Superior temporal gyrus (tissue), 1 donor: ENCODE results near the gene CES1.
"Not testable (repeated sequence)": the region's sequence is repeated elsewhere in the genome, so short reads cannot be mapped to it uniquely, and the experiment has no call there.

Experiments used
- DNase-seq: peaks from one replicate; pipeline ENCODE4 v3.0.0-alpha.2; 2016; ENCODE audit errors: extremely low spot score

CES1 gene

GRCh38 chr16:55832773-55833691 is at the start of gene CES1:
CES1 (minus strand) TSS chr16:55833096; CDS start chr16:55833055, 41 bp downstream.
- no peak for DNase-seq

DNA sequence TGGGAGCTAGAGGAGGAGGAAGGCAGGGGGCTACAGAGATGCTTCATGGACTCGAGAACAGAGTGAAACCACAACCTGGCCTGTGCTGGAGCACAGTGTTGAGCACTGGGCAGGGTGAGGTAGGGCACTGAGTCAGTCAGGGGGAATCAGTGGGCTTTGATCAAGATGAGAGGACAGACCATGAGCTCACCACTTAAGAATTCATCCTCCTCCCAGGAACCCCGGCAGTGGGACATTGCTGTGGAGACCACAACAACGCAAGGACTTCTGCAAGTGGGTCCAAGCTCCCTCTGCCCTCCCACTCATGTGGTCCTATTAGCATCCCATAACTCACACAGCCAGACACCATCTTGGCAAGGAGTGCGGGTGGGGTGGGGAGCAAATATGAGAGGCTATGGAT is 44.0 kb upstream of the CES1 start:
- no peak for DNase-seq

DNA sequence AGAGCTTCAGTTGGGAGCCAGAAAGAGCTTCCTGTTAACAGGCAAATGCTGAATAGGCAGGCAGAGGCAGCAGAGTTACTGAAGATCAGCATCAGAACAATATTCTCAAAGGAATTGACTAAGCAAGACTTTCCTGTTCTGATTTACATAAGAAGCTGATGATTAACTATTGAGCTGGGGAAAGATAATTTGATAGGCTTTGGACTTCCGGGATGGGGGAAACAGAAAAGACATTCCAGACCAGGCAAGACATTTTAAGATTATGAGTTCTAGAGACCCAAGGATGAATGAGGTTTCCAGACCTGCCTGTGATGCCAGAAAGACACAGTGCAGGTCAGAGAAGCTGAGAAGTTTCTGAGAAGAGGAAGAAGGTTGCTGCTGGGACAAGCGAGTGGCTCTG is 42.4 kb upstream of the CES1 start, which contains the start of gene CES5A:
Gene CES5A (minus strand): TSS at position 101 of the 400 bp plus-strand sequence. CDS start 152 bp downstream, outside the sequence.
- no peak for DNase-seq

DNA sequence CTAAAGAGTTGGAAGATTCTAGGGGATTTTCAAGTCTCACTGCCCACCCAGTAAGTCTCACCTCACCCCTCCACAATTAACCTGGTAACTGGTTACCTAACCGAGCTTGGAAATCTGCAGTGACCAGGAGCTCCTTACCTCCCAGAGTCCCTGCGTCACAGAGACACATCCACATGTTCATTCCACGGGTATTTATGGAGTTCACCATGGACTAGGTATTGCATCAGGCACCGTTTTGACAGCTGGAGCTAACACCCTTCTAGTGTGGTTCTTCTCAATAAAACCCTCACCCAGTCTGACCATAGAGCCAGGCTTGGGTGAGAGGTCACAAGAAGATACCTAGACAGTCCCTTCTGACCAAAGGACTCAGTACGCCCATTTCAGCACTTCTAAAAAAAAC is 40.2 kb upstream of the CES1 start:
- DNase-seq = no peak

GRCh38 chr16:55872130-55872529 is 39.2 kb upstream of the CES1 start:
- DNase-seq = no peak

GRCh38 chr16:55871411-55872038 is 38.6 kb upstream of the CES1 start:
- DNase-seq = no peak

GRCh38 chr16:55868980-55869379 is 36.1 kb upstream of the CES1 start:
- DNase-seq = no peak

- no peak for DNase-seq
These were observed 35.2 kb upstream of the CES1 start for GRCh38 chr16:55868137-55868536.

DNA sequence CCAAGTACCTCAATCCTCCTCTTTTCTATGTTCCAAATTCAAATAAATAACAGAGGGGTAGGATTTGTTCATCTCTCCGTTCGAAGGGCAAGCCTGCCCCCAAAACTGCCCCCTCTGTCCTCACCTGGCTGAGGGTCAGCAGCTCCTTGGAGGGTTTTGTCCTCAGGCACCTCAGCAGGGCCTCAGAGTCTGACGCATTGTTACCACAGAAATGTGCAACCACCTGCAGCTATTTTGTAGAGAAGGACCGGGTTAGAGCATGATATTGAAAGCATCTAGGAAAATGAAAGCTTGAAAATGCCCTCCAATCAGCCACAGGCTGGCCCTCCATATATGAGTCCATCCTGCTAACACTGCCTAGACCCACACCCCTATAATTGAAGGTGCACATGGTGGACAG is 28.4 kb upstream of the CES1 start:
- DNase-seq = no peak

- not testable (repeated sequence) for DNase-seq
These were observed 24.8 kb upstream of the CES1 start for GRCh38 chr16:55857650-55858049.

DNA sequence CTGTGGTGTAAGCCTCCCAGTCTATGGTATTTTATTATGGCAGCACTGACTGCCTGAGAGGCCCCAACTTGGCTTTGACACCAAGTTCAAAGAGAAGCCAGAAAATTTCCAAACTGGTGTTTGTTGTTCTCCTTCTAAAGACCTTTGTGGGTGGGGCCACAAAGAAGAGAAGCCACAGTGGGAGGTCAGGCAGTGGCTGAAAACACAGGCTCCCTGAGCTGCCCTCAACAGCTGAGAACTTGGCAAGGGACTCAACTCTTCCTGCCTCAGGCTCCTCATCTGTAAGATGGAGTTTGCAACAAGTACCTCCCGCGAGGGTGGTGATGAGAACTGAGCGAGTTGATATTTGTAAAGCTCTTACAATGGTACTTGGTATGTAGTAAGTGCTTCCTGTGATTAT is 24.1 kb upstream of the CES1 start:
- no peak for DNase-seq

DNA sequence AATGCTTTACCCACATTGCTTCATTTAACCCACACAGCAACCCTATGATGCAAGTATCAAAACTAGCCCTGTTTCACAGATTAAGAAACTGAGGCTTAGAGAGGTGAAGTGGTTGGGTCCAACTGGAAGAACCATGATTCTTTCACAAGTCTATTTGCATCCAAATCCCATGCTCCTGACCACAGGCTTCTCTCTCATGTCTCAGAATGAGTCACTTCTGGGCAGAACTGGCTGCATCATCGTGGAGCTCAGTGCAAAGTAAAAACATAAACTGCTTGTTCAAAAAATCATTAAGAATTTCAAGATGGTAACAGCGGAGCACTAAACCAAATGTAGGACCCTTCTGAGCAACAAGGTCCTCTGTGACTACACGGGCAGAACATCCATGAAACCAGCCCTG is 20.2 kb upstream of the CES1 start:
- DNase-seq = no peak

DNA sequence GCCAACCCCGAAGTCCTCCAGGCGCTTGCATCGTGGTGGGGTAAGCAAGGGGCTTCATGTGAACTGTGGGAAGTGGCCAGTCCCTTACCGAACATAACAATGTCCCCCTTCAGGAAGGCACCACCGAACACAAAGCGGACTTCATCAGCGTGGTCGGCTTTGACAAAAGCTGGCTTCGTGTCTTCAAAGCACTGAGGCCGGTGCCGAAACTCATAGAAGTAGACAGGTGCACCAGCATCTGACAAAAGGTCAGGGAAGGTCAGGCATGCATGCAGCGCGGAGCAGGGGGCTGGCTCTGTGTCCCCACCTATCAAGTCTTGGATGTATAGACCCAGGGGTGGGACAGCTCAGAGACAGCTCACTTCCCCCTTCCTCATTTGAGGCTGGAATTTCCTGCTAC is 16.6 kb upstream of the CES1 start:
- DNase-seq = no peak

DNA sequence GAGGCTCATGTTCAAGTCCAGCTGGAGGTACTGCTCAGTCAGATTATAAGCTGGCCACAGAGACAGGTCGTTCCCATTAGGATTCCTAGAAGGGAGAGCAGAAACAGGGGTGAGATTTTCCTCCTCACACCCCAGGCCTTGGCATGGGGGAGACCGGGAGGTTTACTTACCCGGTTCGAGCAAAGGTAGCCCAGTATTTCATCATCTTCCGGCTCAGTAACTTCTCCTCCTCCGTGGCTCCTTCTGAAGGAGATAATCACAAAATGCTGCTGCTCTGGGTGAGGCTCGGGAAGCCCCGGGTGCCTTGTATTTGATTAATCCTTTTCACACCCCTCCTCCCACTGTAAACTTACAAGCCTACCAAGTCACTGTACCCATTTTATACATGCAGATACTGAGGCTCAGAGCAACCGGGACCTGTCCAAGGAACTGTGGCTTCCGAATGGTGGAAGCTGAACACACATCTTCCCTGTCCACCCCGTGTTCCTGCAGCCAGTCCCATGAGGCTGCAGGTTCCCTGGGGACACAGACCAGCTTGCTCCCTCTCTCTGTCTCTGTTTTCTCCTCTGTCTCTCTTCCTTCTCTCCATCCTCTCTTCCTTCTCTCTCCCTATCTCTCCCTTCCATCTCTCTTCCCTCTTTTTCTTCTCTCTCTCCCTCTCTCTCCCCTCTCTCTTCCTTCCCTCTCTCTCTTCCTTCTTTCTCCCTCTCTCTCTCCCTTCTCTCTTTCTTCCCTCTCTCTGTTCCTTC is 13.9 kb upstream of the CES1 start:
- no peak for DNase-seq

GRCh38 chr16:55843105-55843395 is 10.2 kb upstream of the CES1 start:
- no peak for DNase-seq

- DNase-seq = peak; percentile 85
These were observed 9.6 kb upstream of the CES1 start for GRCh38 chr16:55842369-55843104.

- DNase-seq = no peak
These were observed 6.2 kb upstream of the CES1 start for GRCh38 chr16:55839115-55839514.

- DNase-seq = no peak
These were observed 3.3 kb upstream of the CES1 start for GRCh38 chr16:55836158-55836611.

GRCh38 chr16:55835581-55835980 is 2.7 kb upstream of the CES1 start:
- DNase-seq = no peak

GRCh38 chr16:55835173-55835572 is 2.3 kb upstream of the CES1 start:
- DNase-seq = not testable (repeated sequence)

DNA sequence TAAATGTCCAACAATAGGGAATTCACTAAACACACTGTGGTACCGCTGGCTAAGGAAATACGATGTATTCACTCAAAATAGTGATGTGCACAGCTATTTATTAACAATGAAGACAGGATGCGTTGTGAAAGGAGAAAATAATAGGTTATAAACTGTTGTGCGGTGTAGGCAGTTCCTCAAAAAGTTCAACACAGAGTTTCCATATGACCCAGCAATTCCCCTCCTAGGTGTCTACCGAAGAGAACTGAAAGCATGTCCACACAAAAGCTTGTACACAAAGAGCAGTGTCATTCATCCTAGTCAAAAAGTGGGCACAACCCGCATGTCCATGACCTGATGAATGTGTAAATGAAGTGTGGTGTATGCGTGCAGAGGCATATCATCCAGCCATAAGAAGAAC is 1.2 kb upstream of the CES1 start:
- peak; percentile 16 for DNase-seq

DNA sequence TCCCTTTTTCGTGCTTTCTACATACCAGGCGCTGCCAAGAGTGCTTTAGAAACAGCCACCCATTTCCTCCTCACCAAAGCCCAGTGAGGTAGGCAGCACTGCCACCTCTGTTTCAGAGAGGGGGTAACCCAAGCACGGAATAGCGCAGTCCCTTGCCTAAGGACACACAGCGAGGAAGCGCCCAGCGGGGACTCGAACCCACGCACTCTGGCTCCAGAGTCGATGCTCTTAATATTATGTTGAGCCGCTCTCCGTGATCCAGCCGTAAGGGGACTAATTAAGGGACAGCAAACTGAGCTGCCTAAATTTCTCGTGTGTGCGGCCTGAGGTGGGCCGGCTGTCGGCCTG is 497 bp downstream of the CES1 start:
- no peak for DNase-seq
